22Rv1 (cell line): ENCODE results near the gene ANXA6.

ENCODE experiments used
- ZFX ChIP-seq: fragments of 450-650 bp; IDR thresholded peaks from 2 replicates; pipeline ENCODE4 v1.6.1; 2017; ENCODE audit warnings: antibody characterized with exemption, borderline replicate concordance
- TF ChIP-seq, protein P1 (sequence below): fragments of 450-650 bp; IDR thresholded peaks from 2 replicates; pipeline ENCODE4 v1.5.1; 2017; ENCODE audit warnings: mild to moderate bottlenecking

DNA sequence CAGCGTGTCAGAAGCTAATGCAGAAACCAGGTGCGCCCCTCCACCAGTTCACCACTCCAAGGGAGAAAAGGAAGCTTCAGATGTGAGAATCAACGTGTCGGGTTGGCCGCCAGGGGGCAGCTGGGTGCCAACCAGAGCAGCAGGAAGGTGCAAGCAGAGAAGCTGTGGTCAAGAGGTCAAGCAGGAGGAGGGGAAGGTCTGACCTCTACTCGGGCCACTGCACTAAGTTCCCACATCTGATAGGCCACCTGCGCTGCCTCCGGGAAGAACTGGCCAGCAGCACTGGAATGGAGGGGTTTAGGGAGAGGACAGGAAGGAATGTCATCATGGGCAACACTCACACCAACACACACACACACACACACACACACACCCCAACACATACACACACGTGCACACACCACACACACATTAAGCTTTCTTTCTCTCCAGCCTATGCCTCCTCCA is 31.4 kb downstream of the ANXA6 start:
- TF ChIP-seq, protein P1, sequence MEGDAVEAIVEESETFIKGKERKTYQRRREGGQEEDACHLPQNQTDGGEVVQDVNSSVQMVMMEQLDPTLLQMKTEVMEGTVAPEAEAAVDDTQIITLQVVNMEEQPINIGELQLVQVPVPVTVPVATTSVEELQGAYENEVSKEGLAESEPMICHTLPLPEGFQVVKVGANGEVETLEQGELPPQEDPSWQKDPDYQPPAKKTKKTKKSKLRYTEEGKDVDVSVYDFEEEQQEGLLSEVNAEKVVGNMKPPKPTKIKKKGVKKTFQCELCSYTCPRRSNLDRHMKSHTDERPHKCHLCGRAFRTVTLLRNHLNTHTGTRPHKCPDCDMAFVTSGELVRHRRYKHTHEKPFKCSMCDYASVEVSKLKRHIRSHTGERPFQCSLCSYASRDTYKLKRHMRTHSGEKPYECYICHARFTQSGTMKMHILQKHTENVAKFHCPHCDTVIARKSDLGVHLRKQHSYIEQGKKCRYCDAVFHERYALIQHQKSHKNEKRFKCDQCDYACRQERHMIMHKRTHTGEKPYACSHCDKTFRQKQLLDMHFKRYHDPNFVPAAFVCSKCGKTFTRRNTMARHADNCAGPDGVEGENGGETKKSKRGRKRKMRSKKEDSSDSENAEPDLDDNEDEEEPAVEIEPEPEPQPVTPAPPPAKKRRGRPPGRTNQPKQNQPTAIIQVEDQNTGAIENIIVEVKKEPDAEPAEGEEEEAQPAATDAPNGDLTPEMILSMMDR, result peak; percentile 84
- TF ChIP-seq ZFX, result no peak
